Stimulated activated CD4-positive, alpha-beta T cell treated with anti-CD3 and anti-CD28 coated beads, Interleukin-2, amount 100 ng/mL, for 4 hours (primary cell): ENCODE measurements around the gene SPNS3.

Source experiments
- DNase-seq: peaks from one replicate; pipeline ENCODE4 v3.0.0-alpha.2; 2020; ENCODE audit warnings: low read depth

The SPNS3 gene

GRCh38 chr17:4530799-4531730 lies 97.3 kb downstream of the SPNS3 start:
- DNase-seq, result no peak

DNA sequence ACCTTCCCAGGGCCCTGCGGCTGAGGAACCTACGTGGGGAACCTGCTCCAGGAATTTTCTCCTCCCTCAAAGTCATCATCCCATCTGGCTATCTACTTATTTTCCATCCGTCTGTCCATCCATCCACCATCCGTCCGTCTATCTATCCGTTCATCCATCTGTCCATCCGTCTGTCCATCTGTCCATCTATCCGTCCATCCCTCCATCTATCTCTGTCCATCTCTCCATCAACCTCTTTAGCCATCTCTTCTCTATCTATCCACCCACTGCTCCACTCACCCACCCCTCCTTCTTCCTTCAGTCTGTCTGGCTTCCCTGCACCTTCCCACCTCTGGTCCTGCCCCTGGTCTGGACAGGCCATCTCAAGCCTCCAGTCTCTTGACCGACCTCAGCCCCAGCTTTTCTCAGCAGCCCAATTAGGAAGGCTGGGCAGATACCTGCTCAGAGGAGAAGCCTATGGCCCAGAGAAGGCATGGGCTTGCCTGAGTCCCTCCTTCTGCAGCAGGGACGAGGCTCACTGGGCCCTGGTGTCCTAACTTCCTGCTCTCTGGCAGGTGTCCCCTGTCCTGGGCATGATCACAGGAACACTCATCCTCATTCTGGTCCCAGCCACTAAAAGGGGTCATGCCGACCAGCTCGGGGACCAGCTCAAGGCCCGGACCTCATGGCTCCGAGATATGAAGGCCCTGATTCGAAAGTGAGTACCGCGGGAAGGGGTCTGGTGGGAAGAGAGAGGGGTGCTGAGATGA lies 98.4 kb downstream of the SPNS3 start:
- DNase-seq, result no peak

GRCh38 chr17:4532860-4533522 lies 99.3 kb downstream of the SPNS3 start:
- DNase-seq, result no peak

GRCh38 chr17:4533523-4534504 lies 100.1 kb downstream of the SPNS3 start:
- DNase-seq, result no peak

- no peak for DNase-seq
Observed at GRCh38 chr17:4534515-4534914, 100.8 kb downstream of the SPNS3 start.

- no peak for DNase-seq
Observed at GRCh38 chr17:4534928-4535666, 101.4 kb downstream of the SPNS3 start.

DNA sequence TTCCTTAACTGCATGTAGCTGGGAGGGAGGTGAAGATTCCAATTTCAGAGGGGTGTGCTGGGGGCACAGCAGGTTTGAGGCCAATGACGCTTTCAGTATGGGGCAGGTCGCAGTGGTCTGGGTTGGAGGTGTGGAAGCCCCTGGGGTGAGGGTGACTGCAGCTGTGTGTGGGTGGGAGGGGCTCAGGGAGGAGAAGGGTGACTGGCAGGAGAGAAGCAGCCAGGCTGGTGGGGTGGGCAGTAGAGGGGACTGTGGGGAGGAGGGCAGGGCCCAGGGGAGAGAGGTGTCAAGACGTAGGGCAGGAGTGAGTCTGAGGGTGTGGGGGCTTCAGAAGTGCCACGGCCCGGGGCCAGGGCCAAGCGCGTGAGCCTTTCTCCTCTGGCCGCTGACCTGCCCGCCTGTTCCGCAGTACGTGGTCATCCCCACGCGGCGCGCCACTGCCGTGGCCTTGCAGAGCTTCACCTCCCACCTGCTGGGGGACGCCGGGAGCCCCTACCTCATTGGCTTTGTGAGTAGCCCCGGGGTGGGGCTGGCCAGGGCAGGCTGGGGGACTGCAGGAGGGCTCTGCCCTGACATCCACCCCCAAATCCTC lies 102.0 kb downstream of the SPNS3 start:
- DNase-seq, result no peak

GRCh38 chr17:4536259-4536741 lies 102.6 kb downstream of the SPNS3 start:
- DNase-seq, result no peak

DNA sequence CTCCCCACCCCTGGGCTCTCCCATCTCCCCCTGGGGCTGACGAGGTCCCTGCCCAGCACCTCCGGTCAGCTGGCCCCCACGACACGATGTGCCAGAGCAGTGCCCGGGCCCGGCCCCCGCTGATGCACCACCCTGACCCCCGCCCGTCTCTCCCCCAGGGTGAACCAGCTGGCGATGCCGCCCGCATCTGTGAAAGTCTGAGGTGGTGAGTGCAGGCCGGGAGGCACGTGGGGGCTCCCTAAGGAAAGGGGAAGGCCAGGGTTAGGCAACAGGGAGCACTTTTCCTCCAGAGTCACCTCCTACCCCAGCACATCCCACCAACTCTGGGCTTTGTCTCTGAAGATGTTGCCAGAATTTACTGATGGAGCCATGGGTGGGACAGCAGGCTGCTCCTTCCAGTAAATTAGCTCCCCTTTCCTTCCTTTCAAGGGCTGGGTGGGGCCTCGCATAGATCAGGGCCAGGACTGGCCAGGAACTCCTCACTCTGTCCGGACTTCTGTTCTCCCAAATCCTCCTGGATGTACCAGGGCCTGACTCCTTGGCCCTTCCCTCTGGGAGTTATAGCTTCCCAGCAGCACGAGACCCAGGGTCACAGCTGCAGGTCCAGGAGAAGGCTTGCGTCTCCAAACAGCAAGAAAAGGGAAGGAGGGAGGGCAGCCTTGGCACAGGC lies 103.1 kb downstream of the SPNS3 start:
- DNase-seq, result no peak
